OCI-M2 (cell line): ENCODE results near the gene ITPKB.

Experiments used
- DNase-seq: peaks from one replicate; lab custom pipeline; 2025; ENCODE audit not compliant: unreplicated experiment; lab: John Stamatoyannopoulos, UW

The ITPKB gene

DNA sequence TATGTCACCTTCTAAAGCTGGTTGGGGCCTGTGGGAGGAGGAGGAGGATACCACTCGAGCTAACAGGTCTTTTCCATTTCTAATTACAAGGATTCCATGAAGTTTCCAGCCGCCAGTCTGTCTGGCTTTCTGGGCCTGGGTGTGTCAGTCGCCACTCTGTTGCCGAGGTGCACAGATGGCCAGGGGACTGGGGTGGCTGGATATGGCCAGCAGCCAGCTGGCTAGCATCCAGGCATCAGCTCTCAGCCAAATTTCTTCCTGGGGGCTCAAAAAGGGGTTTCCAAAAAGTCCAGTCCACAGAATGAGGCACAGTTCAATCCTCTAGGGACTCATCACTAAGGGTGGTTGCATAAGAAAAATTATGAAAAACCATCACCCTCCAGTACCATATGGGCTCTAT is 32.4 kb downstream of the ITPKB start:
- DNase-seq, result no peak

GRCh38 chr1:226704169-226704937 is 34.7 kb downstream of the ITPKB start:
- DNase-seq, result no peak

DNA sequence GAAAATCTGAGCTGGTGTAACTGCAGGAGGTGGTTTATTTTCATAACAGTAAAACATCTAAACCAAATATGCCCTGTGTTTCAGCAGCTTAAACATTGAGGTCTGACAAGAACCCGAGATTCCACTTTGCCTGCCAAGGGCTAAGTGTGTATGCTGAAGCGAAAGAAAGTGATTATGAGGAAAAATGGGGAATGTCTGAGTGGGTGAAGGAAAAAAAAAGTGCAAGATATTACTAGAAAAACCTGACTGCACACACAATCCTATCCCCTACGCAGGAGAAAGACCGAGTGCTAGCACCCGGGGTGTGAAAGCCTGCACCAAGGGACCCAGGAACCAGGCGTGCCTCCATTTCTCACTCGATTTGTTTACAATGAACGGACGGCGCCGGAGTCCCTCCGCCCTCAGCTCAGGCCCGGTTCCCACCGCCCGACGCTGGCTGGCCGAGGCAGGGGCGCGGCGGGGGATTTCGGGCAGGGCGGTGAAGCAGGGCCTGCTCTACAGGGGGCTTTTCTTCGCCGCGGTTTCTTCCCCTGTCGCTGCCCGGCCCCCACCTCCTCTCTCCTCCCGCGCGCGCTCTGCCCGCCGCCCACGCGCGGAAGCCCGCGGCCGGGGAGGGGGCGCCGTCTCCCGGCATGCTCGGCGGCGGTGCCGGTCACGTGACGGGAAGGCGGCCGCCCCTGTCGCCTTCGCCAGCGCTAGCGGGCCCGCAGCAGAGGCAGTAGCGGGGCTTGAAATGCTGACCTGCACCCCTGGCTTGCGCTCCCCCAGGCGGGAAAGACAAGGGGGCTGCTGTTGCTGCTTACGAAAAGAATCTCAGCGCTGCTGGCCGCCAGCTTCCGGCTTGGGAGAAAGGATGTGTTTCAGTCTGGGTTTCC is 35.9 kb downstream of the ITPKB start:
- no peak for DNase-seq

DNA sequence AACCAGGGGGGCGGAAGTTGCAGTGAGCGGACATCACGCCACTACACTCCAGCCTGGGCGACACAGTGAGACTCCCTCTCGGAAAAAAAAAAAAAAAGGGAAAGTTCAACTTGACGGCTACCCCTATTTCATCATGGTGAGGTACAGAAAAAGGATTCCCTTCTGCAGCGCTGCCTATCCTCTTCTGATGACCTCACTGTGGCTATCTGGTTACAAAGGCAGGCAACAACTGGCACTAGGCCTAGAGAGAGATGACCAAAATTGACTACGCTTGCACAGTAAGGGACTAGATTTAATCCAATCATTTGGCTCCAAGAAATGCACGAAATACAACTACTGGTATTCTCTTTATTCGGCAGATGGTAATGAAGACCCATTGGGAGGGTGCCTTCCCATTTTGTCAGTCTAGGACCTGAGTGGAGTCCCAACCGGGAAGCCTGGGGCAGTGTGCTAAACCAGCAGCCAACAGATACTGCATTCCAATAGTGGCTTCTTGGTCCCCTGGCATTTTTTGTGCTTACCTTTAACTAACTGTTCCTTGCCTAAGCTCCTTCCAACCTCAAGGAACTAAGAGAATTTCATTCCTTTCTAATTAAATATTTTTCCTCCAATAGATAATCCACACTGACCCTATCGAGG is 36.6 kb downstream of the ITPKB start:
- no peak for DNase-seq

- DNase-seq, result no peak
These were observed 38.2 kb downstream of the ITPKB start for GRCh38 chr1:226700861-226701260.

- no peak for DNase-seq
These were observed 39.9 kb downstream of the ITPKB start for GRCh38 chr1:226699166-226699565.

- DNase-seq, result no peak
These were observed 40.4 kb downstream of the ITPKB start for GRCh38 chr1:226698659-226699058.

DNA sequence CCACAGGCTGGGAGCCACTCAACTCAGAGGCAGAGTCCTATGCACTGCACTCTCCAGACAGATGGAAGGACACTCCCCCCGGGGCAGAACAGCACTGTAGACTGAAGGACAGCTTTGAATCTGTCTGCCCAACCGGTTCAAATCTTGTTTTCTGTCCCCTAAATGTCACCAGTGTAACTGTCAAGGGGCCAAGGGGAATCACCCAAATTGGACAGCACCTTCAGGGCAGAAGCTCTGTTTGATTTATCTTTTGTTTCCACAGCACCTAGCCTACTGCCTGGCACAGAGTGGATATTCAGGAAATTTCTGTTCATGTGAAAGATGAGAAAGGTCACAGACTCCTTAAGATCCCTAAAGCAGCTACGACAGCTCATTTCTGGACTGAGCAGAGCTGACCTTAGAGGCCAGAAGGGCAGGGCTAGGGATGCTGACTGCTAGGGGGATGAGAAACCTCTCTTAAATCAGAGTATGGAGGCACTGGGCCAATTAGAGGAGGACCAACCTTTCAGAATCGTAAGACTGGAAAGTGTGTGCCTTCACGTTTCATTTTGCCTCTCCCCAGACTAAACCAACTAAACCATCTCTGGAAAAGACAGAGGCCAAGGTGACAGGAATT is 41.0 kb downstream of the ITPKB start:
- DNase-seq, result no peak

DNA sequence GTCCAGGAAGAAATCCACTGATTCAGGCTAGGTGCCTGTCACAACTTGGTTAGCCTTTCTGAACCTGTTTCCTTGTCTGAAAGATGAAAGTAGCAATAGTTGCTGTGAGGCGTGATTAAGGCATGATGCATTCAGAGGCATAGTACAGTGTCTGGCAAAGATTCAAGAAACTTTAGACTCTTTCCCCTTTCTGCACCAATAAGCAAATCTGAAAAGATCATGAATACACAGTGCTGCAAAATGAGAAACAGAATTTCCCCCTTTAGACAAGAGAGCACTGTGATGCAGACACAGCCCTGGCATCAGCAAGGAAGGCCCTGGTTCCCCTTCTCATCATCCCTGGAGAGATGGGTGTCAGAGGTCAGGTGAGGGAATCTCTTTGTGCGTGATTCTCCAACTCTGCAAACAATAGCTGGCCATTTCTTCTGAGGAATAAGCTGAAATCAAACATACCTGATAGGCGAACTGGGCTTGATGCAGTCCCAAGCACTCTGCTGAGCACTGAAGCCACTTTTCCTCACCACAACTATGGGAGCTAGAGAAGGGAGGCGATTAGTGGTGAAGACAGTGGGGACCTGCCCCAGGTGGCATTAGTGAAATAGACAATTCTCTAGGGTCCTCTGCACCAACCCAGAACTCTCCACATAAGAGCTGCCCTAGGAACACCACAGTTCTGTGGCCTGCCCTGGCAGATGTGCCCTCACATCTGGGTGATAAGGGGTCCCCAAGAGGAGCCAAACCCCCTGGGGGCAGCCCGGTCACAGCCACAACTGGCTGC is 41.7 kb downstream of the ITPKB start:
- DNase-seq, result no peak

GRCh38 chr1:226696547-226696946 is 42.5 kb downstream of the ITPKB start:
- DNase-seq, result no peak

DNA sequence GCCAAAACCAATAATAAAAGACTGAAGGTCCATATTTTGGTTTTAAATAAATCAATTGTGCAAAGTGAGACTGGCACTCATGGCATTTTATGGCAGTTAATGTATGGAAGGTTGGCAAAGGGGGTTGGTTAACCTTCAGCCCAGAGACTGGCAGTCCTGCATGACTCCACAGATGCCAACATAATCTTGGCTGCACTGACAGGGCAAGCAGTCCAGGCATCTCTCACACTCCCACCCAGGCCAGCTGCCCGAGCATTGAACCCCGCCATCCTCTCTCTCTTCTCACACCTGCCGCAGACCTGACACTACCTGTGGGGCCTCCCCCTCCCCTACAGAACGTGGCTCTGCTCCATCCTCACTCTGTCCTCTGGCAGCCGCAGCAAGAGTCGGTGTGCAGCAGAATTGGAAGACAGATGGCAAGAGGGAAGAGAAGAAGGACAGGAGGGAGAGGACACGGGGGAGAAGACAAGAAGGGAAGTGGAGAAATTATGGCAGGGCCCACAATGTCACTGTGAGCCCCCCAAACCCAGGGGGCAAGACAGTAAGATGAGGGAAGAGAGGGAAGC is 43.7 kb downstream of the ITPKB start:
- DNase-seq, result no peak

GRCh38 chr1:226692823-226693222 is 46.3 kb downstream of the ITPKB start:
- no peak for DNase-seq

DNA sequence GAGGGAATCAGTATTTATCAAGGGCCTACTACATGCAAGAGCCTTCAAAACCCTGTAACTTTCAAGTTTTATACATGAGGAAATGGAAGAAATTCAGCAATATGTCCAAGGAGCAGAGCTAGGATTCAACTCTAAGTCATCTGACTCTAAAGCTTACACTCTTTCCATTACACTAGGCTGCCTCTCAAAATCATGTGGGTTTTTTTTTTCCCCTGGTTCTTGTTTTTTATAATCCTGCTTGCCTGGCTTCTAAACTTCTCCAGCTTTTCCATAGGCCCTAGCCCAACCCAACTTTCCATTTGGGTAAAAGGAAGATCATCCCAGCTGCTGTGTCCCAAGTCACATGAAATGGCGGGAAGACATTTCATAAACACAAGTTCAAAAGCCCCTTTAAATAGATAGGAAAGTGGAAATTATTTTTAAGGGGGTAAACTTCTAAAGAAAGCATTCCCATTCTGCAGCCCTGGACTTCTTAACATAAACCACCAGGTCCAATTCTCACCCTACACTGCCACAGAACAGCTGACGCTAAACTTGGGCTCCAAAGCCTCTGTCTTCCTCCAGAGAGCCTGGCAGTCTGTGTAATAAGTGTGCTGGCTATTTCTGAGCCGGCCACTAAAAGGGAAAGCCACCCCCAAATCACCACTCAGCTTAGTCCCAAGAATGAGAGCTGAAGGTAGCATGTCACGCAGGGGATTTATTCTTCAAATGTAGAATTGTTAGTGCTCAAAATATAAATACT is 46.9 kb downstream of the ITPKB start:
- no peak for DNase-seq

DNA sequence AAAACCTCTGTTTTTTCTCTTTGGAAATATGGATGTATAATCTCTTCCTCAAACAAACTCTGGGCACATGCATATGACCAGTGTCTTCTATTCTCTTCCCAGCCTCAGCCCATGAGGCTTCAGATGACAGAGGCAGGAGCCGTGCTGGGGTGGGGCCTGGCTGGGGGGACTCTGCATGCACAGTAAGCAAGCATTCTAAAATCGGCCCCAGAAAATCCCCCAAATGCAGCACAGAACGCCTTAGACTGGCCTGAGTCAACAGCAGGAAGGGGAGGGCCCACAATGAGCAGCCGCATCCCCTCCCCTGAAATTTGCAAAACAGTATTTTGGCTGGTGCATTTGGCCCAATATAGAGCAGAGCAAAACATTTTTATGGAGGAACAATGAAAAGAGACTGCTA is 47.8 kb downstream of the ITPKB start:
- DNase-seq, result no peak

DNA sequence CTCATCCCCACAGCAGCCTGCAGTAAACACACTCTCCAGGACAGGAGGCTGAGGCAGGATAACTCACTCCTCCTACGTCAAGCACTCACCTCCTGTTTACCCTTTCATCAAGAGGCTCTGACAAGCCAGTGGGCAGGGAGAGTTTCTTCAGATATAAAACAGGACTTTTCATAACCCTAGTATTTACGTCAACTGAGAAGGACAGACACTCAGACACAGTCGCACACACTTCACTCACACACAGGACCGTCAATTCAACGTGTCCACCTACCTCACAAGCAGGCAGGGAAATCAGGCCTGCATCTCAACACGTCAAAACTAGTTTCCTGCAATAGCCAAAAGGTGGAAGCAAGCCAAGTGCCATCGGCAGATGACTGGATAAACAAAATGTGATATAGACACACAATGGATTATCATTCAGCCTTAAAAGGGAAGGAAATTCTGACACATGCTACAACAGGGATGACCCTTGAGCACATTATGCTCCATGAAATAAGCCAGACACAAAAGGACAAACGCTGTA is 48.6 kb downstream of the ITPKB start:
- DNase-seq, result no peak

- no peak for DNase-seq
These were observed 50.3 kb downstream of the ITPKB start for GRCh38 chr1:226688808-226689207.

DNA sequence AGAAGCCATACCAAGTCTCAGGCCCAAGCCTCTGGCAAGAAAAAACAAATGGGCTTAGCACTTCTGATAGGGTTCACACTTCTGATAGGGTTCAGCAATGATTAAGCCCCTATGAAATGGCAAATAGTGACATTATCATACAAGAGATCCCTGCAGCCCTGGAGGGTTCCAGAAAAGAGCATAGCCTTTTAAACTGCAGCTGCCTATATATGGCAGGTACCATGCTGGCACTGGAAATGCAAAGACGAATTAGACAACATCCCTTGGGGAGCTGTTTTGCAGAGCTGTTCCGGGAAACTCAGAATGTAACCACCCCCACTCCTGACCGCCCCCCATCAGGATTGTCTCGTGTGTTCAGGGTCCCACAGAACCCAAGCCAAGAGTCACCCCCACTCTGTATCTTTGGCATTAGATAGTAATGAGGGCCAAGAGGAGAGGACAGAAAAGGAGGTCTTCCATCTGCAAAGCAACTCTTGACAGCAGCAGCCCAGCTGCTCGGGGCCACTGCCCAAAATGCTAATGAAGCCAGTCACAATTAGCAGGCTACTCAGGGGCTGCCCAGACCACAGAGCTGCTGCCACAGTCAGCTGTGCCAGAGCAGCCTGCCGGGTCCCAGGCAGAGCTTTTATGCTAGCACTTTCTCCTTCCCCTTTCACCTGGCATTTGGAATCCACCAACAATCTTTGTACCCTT is 50.9 kb downstream of the ITPKB start:
- no peak for DNase-seq

DNA sequence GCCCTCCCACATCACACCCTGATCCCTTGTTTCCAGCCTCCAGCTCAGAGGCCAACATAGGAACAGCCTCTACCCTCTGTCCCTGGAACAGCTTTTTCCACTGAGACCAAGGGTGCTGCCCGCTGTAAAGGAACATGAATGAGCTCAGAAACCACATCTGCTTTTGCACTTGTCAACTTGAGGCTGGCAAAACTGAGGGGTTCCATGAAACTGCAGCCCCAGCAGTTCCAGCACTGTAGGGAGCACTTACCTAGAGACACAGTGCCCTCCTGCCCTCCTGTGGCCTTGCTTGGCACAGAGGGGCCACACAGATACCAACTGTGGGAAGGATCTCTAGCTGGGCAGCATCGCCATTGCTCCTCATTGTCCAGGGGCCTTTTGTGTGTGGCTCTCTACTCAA is 51.7 kb downstream of the ITPKB start:
- DNase-seq, result no peak
